ENCODE data around the gene CCDC185.
"Not testable (repeated sequence)": the region's sequence is repeated elsewhere in the genome, so short reads cannot be mapped to it uniquely, and the experiment has no call there.

The CCDC185 gene

DNA sequence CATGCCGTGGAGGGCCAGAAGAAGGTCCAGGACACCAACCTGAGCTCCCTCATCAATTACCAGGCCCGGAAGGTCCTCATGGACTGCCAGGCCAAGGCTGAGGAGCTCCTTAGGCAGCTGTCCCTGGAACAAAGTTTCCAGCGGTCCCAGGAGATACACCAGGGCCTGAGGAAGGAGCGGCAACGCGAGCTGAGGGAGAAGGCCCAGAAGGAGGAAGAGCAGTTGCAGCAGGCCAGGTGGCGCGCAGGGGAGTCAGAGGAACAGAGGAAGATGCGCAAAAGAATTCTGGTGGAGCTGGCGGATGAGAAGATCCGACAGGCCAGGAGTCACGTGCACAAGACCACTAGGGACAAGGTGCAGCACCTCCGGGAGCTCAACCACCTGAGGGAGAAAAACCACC lies 1.5 kb downstream of the CCDC185 start:
- DNase-seq (ENCODE audit: low read depth) = no peak

DNA sequence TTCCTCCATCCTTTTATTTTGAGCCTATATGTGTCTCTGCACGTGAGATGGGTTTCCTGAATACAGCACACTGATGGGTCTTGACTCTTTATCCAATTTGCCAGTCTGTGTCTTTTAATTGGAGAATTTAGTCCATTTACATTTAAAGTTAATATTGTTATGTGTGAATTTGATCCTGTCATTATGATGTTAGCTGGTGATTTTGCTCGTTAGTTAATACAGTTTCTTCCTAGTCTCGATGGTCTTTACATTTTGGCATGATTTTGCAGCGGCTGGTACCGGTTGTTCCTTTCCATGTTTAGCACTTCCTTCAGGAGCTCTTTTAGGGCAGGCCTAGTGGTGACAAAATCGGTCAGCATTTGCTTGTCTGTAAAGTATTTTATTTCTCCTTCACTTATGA lies 6.2 kb downstream of the CCDC185 start:
- not testable (repeated sequence) for DNase-seq (ENCODE audit: low read depth)

DNA sequence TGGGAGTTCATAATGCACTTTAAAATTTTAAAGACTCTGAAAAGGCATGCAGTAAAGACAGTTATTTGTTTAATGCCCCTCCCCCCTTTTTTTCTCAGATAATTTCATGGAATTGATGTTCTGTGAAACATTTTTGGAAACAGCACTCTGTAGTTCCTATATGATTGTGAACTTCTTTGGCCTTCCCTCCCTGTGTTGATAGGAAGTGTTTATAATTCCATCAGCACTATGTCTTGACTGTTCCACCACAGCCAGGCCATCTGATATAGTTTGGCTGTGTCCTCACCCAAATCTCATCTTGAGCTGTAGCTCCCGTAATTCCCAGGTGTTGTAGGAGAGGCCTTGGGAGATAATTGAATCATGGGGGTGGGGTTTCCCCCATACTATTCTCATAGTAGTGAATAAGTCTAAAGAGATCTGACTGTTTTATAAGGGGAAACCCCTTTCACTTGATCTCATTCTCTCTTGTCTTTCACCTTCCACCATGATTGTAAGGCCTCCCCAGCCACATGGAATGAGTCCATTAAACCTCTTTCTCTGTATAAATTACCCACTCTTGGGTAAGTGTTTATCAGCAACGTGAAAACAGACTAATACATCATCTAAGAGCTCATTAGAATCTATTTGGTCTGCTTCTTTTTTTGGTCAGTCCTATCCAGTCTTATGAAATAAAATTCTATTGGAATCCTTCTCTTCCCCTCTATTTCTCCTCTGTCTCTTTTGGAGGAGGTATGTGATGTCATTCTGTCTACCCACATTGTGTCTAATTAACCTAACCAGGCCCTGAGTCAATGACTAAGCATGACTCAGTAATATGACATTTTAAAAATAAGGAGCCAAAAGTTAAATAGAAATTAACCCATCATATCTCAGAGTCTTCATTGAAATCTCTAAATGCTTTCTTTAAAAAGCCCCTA lies 8.9 kb downstream of the CCDC185 start:
- DNase-seq (ENCODE audit: low read depth) = no peak

DNA sequence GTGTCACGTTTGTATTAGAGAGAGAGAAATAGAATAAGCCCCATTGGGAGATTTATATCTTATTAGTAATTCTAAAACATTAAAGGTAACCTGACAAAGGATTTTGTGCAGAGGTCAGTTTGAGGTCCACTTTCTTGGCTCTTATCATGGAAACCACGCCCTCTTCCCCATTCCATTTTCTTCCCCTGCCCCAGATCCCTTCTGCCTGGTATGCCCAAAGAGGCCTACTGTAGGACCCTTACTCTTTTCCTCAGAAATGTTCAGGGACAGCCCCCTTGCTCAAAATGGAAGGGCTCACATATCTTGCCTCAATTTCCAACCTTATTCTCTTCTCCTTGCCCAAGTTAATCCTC lies 9.6 kb downstream of the CCDC185 start:
- no peak for DNase-seq (ENCODE audit: low read depth)

DNA sequence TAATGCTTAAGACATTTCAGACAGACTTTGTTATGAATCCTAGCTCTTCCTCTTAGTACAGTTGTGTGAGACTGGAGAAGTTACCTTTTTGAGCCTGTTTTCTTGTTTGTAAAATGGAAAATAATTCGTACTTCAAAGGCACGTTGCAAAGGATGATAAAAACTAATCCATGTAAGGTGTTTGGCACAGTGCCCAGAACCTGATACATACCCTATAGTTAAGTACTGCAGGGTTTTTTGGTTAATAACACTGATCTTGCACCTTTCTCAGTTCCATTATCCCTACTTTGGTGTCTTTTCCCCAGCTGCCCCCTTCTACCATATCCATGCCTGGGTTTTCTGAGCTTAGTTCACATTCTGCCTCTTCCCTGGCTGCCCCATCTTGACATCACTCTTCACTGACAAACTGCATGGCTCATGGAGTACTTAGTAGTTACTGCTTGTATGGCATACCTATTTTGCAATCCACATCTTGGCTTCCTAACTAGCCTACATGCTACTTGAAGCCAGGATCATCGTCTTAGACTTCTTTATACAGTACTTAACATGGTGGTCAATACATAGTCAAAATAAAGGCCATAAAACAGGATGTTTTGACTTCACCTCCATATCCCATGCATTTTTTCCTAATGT lies 10.1 kb downstream of the CCDC185 start:
- DNase-seq (ENCODE audit: low read depth) = no peak

DNA sequence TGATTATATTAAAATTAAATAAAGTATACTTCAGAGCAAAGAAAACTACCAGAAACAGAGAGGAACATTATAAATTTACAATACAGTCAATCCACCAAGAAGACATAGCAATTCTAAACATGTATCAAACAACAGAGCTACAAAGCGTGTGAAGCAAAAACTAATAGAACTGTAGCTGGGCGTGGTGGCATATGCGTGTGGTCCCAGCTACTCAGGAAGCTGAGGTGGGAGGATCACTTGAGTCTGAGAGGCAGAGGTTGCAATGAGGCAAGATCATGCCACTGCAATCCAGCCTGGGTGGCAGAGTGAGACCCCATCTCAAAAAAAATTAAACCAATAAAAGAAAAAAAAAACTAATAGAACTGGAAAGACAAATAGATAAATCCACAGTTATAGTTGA lies 12.3 kb downstream of the CCDC185 start:
- no peak for DNase-seq (ENCODE audit: low read depth)

DNA sequence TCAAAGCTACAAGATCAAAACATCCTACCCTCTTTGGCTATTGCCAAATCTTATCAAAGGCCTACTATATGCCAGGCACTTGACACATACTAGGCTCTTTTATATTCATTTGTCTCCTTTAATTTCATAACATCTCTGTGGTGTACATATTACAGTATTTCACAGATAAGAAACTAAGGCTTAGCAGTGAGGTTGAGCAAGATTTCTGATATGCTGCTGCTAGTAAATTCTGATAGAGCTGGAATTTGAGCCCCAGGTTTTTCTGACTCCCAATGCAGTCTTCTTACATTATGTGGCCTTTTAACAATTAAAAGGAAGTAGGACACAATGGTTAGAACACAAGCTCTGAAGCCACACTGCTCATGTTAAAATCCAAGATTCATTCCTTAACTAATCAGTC lies 16.8 kb downstream of the CCDC185 start:
- no peak for DNase-seq (ENCODE audit: low read depth)

DNA sequence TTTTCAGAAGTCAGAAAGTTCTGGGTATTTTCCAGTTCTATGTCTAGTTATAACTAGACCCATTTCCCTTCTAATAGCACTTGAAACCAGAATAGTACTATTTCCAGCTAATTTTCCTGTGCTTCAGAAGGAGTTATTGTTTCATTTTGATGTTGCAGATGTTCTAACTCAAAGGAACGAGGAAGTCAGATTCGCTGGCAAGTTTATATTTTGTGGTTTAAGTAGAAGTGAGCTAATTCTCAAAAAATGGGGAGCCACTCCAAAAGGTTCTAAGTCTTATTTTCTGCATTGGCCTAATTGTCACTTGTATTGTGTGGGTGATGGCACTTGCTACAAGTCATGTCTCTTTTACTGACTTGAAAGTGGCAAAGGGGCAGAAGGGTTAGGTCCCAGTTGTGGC lies 18.1 kb downstream of the CCDC185 start:
- no peak for DNase-seq (ENCODE audit: low read depth)

DNA sequence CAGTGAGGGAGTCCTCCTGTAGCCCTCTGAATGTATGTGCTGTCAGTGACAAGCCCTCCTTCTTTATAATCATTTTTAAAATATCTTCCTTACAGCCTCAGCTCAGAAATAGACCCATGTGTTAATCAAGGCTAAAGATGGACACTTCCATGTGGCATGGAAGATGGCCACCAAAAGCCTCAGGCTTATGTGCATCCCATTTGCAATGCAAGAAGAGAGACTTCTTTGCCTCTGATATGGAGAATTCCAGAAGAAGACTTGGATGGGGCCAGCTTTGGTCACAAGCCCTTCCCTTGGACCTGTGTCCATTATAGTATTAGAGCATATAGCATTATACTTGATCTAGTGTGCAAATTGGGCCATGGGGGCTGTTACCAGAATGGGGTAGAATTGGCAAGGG lies 18.5 kb downstream of the CCDC185 start:
- no peak for DNase-seq (ENCODE audit: low read depth)

DNA sequence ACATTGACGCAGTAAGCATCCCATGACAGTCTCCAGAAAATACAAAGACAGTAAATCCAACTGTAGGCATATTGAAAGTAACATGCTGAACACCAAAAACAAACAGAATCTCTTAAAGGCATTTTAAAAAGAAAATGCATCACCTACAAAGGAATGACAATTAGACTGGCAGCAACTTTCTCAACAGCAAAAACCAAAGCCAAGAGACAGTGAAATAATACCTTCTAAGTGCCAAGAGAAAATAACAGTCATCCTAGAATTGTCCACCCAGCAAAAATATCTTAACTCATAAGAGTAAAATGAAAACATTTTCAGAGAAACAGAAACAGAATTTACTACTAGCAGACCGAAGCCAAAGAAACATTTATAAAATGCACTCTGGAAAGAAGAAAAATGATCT lies 20.0 kb downstream of the CCDC185 start:
- no peak for DNase-seq (ENCODE audit: low read depth)

DNA sequence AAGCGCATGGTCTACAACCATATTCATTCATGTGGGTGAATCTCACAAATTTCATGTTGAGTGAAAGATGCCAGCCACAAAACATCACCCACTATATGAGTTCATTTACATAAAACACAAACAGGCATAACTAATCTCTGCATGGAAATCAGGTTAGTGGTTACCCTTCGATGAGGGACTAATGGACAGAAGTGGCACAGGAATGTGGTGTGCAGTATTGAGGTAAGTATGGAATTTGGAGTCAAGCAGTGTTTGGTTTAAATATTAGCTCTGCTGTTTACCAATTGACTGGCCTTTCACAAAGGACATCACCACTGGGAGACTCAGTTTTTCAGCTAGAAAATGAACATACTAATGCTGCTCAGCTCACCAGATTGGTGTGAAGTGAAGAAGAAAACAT lies 24.2 kb downstream of the CCDC185 start:
- DNase-seq (ENCODE audit: low read depth) = no peak

DNA sequence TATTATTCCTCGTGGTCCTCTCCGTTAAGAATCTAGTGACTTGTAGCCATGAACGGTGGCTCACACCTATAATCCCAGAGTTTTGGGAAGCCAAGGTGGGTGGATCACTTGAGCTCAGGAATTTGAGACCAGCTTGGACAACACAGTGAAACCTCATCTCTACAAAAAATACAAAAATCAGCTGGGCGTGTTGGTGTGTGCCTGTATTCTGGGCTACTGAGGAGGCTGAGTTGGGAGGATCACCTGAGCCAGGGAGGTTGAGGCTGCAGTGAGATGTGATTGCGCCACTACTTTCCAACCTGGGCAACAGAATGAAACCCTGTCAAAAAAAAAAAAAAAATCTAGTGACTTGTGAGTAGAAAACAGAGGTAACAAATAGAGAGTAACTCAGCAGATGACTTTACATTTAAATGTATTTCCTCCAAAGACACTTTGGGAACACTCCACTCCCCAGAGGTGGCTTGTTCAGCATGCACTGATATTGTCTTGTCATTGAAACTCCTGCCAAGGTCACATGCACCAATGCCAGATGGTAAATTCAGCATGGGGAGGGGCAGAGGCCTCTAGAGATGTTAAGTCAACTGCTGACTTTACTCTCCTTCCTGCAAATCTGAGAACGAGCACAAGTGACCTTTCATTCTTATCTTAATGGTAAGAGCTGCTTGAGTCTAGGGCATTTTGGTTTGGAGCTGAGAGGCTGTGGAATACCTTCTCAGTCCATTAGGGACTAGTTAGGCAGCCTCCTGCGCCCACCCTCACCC lies 24.9 kb downstream of the CCDC185 start:
- no peak for DNase-seq (ENCODE audit: low read depth)

DNA sequence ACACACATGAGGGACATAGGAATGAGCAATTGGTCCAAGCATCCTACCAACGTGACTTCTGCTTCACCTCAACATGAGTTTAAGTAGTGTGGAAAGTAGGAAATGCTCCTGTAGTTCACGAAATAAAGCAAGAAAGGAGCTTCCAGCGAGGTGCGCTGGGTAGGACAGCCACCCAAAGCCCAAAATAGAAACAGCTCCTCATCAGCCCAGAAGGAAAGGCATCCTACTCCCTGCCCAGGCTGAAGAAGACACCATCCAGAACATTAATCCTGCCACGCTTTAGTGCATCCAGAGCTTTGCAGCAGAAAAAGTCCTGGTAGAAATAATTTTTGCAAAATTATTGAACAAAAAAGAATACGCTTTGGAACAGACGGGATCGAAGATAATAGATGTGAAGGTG lies 25.9 kb downstream of the CCDC185 start:
- DNase-seq (ENCODE audit: low read depth) = no peak

DNA sequence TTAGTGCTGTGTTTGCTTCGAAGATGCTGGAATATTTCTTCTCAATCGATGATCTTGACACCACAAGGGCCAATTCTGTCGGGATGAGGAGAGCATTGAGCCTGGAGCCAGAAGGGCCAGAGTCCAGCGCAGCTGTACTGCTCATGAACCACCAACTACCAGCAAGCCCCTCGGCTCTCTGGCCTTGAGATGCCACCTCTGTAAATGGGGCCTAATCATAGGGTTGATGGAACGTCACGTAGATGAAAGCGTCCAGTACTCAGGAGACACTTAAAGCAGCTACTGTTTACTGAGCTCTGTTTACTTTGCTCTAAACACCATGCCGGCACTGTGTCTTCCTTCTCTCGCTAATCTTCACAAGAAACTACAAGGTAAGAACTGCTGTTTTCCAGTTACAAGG lies 26.3 kb downstream of the CCDC185 start:
- DNase-seq (ENCODE audit: low read depth) = no peak

DNA sequence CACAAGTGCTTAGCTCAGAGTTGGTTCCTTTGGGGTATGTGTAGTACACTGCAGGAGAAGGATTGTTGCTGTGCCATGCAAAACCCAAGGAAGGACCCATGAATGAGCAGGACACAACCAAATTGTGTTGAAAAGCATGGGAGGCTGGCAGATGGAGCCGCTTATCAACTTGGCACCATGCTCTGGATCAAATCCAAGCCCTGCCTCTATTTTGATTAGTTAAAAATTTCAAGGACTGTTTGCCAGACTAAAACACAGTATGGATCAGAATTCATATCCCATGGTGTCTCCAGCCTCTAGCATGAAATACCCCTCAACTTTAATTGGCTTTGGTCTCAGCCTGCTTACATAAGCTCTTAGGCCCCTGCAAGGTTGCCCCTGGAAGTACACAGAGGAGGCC lies 27.8 kb downstream of the CCDC185 start:
- DNase-seq (ENCODE audit: low read depth) = no peak

DNA sequence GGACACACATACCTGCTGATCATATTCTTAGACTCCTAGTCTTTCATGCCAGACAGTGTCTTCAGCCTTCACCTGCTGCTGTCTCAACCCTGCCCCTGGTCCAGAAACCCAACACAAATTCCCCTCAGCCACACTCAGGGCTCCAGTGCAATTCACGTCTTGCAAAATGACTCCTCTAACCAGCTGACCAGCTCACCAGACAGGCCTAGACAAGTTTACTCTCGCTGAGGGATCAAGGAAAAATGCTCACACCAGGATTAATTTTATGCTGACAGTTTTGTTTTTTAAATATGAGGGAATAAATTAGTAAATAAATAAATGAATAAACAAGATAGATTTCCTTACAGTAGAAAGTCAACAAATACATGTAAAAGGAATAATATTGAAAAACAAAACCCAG lies 28.5 kb downstream of the CCDC185 start:
- no peak for DNase-seq (ENCODE audit: low read depth)

DNA sequence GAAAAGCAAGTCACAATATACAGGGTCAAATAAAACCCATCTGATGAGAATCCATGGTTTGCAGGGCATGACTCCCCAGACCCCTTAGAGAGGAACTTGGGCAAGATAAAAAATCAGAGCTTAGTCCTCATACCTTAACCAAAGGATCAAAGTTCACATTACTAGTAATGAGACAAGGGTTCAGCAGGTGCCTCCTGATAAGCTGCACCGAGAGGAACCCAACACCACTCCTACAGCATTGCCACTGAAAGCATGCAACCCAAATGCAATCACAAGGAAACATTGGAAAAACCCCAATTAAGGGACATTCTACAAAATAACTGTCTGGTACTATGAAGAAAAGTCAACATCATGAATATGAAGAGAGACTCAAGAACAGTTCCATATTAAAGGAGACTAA lies 29.7 kb downstream of the CCDC185 start:
- DNase-seq (ENCODE audit: low read depth) = no peak

DNA sequence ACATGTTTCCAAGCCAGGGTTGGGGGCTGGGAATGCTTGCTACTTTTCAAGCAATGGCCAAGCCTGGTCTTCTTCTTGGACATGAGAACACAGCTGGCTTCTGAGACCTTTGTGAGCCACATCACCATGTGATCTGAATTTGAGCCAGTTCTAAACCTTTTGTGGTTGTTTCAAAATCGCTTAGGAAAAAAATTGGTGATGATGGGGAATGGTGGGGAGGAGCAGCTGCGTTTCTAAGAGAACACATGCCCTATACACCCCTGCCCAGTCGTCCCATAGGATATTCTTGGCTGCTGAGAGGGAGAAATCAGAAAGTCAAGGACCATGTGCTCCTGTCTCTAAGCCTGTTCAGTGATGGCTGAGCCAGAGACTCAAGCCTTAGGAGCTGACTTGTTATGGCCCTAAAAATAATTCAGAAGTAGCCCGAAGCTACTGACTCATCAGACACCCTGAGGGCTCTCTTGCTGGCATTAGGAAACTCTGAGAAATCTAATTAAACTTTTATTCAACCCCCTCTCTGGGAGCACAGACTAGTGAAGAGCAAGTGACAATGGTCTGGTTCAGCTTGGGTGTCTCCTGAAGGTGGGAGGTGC lies 30.5 kb downstream of the CCDC185 start:
- DNase-seq (ENCODE audit: low read depth) = no peak

DNA sequence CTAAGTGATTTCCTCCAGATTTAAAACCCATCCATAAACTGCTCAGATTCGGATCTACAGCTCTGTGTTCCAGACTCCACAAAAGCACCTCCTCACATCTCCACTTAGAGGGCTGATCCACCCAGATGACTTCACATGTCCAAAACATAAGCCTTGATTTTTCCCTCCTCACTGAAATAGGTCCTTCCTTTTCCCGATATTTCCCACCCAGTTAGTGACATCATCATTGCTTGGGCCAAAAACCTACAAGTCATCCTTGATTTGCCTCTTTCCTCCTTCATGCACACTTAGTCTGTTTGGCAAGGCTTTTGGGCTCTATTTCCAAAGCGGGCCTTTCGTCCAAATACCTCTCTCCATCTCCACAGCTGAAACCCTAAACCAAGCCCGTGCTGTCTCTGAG lies 32.3 kb downstream of the CCDC185 start:
- no peak for DNase-seq (ENCODE audit: low read depth)

DNA sequence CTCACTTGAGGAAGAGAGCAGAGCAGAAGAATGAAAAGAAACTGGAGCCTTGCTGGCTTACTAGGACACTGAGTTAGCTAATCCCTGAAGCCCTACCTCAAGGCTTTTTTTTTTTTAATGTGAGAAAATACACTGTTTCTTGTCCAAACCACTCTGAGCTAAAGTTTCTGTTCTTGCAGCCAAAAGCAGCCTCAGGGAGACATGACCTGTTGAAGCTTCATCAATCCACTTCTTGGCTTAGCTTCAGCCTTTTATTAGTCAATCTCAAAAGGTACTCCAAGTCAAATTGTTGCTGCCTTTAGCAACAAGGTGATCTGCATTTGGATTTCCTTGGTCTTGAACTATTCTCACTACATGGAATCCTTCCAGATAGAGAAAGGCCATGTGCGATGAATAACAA lies 33.7 kb downstream of the CCDC185 start:
- DNase-seq (ENCODE audit: low read depth) = no peak

DNA sequence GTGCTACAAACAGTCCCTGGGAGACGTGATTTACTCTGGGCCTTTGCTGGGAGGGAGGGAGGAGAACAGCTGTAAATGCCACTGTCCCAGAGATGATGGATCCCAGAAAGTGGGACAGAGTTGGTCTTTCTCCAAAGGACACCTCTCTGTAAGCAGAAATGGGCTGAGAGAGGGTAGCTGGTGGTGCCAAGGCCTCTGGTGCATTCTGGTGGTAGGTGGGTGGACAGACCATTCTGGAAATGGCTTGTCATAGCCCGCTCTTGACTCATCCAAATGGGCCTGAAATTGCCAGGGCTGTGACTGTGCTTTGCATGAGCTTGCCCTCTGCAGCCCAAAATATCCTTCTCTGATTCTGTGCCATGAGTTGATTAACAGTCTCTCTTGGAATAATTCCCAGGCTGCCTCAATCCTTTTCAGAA lies 36.1 kb downstream of the CCDC185 start:
- no peak for DNase-seq (ENCODE audit: low read depth)

DNA sequence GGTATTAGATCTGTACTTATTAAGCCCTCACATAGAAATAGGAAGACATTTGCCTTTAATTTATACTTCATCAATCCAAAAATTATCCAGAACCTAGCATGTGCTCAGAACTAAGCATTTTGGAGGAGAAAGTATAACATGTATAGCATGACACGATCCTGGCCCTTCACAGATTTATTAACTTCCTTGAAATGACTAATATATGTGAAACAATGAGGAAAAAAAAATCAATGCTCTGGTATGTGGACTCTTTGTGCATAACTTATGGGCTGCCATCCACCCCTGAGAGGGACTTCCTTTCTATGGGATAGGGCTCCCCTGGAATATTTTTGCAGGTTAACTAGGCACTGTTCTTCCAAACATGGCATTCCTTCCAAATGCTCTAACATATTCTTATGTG lies 36.6 kb downstream of the CCDC185 start:
- no peak for DNase-seq (ENCODE audit: low read depth)

DNA sequence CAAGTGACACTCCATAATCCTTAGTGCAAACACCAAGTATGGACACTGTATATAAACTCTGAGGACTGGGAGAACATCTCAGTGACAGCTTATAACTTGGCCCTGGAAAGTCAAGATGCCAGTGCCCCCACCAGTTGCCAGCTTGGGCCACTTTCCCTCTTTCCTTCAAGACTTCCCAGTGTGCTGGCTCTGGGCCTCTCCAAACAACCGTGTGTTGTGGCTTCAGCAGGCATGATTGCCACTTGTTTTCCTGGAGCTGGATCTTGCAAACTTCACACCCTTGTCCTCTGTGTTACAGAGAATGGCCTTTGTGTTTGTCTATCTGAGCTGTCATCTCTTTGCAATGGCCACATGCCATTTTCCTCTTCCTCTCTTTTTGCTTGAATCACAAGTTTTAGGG lies 37.0 kb downstream of the CCDC185 start:
- DNase-seq (ENCODE audit: low read depth) = no peak
